Left forelimb (tissue), 1 donor: ENCODE data around the gene STPG1.
A peak's percentile ranks its signal among the peaks of the same experiment; 100 is the strongest.

ENCODE experiments used
- DNase-seq: peaks from one replicate; pipeline ENCODE4 v3.0.0-alpha.2; 2018; ENCODE audit warnings: low spot score

The STPG1 gene

DNA sequence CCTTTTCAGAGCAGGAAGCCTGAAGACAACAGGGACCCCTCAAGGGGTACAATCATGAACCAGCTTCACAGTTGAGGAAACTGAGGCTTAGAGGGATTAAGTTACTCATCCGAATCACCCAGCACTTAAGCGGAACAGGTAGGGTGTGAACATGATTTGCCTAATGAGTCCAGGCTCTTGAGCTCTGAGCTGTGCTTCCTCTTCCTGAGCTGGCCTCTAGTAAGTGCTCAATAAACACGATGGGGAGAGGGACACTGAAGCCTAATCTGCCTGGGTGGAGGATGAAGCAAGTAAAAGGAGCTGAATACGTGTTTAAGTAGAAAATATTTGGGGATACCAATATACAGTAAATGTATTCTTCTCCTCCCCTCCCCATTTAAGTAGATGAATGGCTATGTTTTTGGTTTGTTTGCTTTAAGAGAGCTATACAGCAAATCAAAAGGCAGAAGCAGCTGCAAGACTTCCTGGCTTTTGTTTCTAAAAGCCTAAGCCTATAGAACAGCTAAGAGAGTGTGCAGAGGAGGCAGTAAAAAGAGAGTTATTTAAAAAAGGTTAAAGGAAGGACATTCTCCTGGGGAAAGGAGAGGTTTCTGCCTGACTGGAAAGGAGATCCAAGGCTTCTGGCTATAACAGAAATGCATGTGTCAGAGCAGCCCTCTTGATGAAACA lies 20.5 kb downstream of the STPG1 start:
- no peak for DNase-seq

GRCh38 chr1:24392604-24392946 lies 21.0 kb downstream of the STPG1 start:
- no peak for DNase-seq

GRCh38 chr1:24391882-24392603 lies 21.5 kb downstream of the STPG1 start:
- DNase-seq: no peak

GRCh38 chr1:24390924-24391782 lies 22.4 kb downstream of the STPG1 start:
- DNase-seq: peak; percentile 77

DNA sequence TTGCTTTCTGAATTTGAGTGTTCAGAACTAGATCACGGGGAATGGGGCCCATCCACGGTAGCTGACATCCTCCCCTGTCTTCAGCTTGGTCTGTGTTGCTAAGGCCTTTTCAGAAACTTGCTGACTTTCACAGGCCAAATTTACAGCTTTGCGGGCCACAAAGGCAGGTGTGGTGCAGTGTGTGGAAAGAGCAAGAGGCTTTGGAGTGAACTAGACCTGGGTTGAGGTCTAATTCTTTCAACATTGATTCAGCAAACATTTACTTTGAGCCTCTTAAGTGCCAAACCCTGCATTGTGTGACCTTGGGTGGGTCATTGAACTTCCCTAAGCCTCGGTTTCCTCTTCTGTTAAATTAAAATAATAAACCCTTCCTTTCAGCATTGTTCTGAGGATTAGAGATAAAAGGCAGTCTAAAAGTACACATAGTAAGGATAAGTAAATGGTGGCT lies 24.3 kb downstream of the STPG1 start:
- DNase-seq: no peak

- DNase-seq: no peak
Measured at GRCh38 chr1:24388331-24388885, 25.2 kb downstream of the STPG1 start.

GRCh38 chr1:24387636-24388175 lies 25.9 kb downstream of the STPG1 start:
- no peak for DNase-seq

DNA sequence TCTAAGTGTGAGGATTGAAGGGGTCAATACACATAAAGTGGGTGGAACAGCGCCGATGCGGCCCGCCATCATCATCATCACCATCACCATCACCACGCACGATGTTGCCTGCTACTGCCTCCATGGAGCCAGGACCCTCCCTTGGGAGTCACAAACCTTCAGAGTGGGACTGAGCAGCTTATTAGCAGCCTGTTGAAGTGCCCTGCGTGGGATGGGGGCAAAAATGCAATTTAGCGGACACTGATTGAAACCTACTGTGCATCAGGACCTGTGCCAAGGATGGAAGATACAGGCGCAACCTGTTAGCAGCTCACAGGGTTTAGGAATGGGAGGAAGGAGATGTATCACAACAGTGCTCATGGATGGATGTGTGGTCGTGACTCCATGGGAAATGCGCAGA lies 26.7 kb downstream of the STPG1 start:
- no peak for DNase-seq

GRCh38 chr1:24386241-24386640 lies 27.3 kb downstream of the STPG1 start:
- no peak for DNase-seq

DNA sequence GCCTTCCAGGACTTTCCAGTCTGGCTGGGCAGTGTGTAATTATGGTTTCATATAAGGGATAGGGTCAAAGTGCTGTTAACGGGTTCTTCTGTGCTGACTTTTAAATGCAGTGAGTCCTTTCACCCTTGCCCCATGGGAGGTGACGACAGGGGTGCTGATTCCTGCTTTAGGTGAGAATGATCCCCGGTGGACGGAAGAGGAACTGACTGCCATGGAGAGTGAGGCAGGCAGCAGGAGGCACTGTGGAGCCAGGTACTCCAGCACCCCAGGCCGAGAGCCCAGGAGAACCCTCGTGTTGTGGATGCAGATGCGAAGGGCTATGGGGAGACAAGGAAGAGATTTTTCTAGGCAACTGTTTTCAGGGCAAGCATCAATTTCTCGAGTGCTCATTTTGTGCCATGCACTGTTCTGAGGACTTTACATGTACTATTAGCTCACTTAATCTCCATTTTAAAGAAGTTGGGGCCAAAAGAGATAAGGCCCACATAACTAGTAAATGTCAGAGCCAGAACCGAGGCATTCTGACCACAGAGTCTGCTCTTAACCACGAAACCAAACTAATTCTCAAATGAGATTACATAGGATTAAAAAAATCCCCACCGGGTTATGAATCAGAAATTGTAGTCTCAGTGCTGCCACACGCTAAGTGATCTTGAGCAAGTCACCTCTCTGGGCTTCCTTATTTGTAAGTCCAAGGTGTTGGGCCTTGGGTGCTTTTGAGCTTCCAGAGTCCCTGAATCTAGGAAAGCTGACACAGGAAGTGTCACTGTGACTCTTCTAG lies 28.2 kb downstream of the STPG1 start:
- no peak for DNase-seq

GRCh38 chr1:24384251-24385090 lies 29.1 kb downstream of the STPG1 start:
- DNase-seq: no peak

- no peak for DNase-seq
Measured at GRCh38 chr1:24383381-24383940, 30.1 kb downstream of the STPG1 start.

- no peak for DNase-seq
Measured at GRCh38 chr1:24382165-24382577, 31.4 kb downstream of the STPG1 start.

DNA sequence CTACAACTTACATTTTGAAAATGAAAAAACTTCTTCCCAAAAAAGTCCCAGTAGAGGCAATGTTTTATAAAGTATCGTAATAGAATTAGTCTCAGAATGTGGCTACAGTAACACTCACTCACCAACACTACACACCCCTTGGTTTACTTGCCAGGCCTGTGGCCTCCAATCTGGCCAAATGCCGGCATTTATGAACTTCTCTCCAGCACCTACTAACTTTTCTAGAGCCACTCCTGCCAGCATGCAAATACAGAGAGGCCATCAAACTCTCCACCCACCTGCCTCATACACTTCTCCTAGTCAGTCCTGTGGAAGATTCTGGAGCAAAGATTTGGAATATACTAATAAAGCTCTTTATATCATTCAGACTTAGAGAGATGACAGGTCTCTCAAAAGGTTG lies 32.3 kb downstream of the STPG1 start:
- DNase-seq: no peak

- no peak for DNase-seq
Measured at GRCh38 chr1:24380508-24380907, 33.1 kb downstream of the STPG1 start.

- no peak for DNase-seq
Measured at GRCh38 chr1:24379733-24380315, 33.8 kb downstream of the STPG1 start.

- DNase-seq: no peak
Measured at GRCh38 chr1:24374891-24375786, 38.4 kb downstream of the STPG1 start.

DNA sequence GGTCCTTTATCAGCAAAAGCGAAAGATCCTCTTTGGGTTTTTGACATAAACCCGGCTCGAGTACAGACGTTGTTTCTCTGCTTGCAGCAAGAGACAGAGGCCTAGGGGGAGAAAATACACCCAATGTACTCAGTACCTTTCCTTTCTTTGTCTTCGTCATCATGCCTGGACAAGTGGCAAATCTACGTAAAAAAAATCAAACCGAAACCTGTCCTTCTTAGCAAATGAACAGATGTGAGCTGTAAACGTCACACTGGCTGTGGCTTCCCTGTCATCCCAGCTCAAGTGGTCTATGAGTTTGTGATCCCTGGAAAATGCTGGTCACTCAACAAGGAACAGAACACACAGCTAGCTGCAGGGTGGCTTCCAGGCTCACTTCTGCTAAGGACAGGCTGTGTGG lies 39.9 kb downstream of the STPG1 start:
- no peak for DNase-seq

GRCh38 chr1:24373044-24373443 lies 40.5 kb downstream of the STPG1 start:
- no peak for DNase-seq
